NCI-H82 treated with DMSO at 0.1 percent for 48 hours (cell line): ENCODE data around the gene PTPRK.

ENCODE experiments used
- DNase-seq: peaks from one replicate; lab custom pipeline; 2025; ENCODE audit not compliant: unreplicated experiment; lab: John Stamatoyannopoulos, UW

The PTPRK gene

DNA sequence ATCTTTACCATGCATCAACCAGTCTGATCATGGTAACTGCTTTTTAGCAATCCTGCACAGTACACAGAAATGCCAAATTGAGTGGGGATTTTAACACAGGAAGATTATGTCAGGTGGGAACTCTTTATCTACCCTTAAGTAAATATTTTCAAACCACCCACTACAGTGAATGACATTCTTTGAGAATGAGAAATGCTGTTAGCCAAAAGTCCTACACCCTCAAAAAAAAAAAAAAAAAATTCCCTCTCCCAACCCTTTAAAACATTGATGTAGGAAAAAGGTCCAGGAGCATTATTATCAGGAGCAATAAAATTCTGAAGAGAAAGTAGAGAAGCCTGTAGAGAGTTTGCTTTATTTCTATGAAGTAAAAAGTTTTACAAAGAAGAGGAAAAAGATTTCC lies 312.3 kb downstream of the PTPRK start:
- no peak for DNase-seq

DNA sequence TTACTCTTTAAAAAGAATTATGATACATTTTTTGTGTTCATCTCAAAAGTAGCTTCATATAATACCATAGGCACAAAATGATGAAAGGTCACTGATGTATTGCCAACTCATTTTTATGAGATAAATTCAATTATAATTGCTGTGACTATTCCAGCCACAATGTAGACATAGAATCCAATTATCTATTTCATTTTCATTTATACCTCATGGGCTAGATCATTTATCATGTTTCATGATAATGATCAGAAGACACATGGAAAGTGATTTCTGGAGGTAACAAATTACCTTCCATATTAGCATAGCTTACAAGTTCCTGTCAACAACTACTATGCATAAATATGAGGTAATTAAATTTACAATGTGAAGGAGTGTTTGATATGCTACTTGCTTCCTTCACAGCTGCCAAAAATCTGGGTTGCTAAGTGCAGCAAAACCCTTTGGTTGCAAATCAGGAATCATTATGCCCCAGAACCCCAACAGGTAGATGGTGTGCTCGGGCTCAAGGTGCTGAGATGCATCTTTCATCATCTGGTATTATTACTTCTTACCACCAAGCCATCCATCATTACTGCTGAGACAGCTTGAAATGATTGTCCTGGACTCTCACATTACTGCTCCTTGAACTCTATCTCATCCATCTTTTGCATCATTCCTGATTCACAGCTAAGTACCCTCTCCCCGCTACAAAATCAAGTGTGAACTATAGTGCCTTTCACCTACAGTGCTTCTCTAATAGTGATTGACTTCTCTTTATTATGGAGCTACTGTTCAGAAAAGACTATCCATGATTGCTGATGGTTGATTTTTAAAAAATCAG lies 313.6 kb downstream of the PTPRK start:
- DNase-seq, result no peak

DNA sequence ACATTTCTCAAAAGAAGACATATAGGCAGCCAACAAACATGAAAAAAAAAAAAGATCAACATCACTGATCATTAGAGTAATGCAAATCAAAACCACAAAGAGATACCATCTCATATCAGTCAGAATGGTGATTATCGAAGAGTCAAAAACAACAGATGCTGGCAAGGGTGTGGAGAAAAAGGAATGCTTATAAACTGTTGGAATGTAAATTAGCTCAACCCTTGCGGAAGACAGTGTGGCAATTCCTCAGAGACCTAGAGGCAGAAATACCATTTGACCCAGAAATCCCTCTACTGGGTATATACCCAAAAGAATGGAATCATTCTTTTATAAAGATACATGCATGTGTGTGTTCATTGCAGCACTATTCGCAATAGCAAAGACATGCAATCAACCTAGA lies 315.8 kb downstream of the PTPRK start:
- no peak for DNase-seq

DNA sequence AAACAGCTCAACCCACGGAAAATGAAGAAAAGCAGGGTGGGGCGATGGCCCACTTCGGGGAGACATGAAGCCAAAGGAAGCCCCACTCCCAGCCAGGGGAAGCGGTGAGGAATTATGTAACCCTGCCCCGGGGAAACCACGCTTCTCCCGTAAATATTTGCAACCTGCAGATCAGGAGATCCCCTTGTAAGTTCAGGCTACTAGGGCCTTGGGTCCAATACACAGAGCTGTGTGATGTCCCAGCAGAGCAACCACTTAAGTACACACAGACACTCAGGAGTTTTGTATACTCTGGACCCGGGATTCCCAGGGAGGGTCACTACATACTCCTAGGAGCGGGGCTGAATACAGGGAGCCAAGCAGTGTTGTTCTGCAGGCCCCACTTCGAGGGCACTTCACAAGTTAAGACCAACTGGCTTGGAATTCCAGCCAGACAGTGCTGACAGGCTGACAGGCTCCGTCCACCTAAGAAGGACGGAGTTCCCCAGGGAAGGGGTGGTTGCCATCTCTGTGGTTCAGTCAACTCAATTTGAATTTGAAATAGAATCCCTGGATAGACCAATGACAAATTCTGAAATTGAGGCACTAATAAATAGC lies 318.1 kb downstream of the PTPRK start:
- DNase-seq, result no peak

DNA sequence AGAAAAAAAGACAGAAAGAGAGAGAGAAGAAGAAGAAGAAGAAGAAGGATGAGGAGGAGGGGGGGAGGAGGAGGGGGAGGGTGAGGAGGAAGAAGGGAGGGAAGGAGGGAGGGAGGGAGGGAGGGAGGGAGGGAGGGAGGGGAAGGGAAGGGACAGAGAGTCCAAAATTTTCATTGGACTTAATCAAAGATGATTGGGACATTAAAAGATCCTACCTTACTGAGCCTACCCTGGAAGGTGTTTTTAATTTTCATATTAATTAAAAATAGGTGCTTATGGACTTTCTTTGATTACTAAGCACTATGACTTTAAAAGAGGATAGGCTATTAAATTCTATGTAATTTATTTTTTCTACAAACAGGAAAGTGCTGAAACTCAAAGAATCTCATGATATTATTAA lies 319.6 kb downstream of the PTPRK start:
- no peak for DNase-seq

DNA sequence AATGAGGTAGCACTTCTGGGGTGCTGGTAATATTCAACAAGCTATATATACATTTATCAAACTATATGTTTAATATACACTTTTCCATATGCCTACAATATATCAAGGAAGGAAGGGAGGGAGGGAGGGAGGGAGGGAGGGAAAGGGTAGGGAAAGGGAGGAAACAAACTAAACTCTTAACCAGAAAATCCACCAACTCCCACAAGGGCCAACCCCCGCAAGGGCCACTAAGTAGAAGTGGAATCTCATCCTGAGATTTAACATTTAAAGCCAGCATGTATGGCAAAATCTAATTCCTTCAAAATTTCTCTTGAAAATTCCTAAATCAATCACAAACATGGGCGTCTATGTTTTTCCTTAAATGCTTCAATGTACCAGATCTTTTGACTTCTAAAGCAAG lies 320.9 kb downstream of the PTPRK start:
- no peak for DNase-seq

DNA sequence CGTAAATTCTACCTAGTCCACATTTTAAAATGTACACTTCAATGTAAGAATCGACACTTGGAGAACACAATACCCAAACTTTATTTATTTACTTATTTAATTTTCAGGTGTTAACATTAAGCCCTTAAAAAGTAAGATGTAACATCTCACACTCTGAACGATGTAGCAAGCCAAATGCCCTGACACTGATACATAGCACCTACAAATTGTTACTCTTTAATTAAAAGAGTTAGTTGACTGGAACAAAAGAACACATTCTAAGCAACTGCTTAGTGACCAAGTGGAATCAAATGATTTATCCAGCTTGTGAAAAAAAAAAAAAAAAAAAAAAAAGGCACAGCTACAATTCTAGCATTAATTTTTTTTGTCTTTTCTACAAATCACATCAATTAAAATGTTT lies 327.4 kb downstream of the PTPRK start:
- DNase-seq, result no peak

DNA sequence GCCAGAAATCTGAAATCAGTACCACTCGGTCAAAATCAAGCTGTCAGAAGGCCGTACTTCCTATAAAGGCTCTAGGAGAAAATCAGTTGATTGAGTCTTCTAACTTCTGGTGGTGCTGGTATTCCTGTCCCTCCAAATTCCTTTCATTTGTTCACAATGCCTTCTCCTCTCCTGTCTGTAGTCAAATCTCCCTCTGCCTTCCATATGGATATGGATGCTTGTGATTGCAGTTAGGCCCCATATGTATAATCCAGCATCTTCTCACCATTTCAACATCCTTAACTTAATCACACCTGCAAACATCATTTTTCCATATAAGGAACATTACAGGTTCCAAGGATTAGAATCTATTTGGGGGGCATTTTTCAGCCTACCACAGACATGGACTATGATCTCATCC lies 331.7 kb downstream of the PTPRK start:
- no peak for DNase-seq

DNA sequence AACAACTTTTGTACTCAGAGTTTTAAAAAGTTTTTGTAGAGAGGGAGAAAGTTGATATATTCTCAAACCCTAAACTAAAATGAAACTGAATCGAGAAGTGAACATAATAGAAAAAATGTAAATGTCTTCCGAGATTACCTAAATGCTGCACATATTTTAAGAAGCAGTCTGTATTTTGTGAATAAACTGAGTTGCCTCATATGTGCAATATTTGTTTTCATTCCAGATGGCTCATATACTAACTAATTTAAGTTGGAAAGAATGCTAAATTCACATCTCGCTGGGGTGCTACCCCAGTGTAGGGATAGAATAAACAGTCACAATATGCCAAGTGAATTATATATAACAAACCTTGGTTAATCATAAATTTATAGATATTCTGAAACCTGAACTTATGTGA lies 333.7 kb downstream of the PTPRK start:
- no peak for DNase-seq

DNA sequence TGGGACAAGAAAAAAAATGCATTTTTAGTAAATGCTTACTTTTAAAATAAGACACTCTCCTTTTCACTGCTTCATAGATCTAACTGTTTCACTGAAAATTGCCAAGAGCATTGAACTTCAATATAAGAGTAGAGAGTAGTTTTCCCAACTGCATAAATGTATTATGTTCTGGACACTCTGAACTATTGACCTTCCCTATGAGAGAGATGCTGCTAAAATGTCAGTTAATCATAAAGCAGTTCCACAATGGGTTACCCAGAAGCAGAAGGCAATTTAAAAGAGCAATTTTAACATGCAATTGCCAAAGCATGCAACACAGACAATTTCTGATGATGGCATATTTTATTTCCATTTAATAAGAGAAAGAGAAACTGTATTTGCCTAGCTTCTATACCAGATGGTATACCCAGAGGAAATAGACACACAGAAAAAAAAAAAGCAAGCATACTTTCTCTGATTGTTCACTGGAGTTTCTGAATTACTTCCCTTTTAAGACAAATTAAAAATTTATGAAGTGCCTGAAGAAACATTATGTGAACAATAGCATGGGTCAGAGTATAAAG lies 340.4 kb downstream of the PTPRK start:
- no peak for DNase-seq

DNA sequence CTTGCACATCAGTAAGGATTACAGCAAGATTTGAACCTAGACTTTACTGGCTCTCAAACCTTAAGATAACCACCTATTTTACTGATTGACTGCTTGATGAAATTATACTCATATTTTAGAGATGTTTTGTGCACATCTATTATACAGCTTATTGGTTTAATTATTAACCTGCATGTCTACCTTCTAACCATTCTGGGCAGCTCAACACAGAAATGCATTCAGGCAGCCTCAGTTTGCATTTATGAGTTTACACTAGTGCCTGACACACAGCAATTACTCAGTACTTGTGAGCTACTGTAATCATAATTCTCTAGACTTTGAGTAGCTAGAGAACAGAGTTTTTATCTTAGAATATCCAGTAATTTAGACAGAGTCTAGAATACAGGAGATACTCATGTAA lies 345.7 kb downstream of the PTPRK start:
- DNase-seq, result no peak

DNA sequence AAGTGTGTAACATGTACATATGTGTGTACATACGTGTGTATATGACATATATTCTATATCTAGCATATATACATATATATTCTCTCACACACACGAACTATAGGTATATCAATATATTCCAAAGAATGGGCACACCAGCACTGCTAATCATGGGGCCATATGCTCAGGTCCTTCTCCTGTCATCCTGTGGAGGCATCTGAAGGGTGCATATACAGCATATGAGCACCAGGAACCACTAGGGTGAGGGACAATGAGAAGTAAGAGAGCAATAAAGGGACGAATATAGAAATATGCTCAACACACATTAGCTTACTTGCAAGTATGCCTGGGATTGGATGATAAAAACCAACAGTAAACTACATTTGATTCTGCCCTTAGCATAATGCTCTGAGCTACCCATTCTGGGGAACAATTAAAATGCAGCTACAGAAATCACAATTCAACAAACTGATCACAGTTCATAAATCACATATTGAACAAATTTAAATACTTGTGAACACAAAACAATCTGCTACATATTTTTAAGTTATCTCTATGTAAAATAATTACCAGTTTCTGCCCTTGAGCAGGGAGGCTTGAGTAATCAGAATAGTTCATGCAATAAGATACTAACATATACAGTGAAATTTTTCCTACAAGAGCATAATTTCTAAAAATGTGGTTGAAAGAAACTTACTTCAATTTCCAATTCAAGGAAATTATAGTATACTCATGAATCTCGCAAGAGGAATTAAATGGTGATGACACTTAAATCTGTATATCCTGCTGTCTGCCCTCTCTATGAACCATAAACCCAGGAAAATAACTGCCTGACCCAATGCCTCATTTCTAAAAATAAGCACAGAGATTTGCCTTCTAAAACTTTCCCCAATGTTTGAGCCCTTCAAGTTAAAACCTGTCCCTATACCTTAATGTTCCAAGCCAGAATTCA lies 347.4 kb downstream of the PTPRK start:
- DNase-seq, result no peak

DNA sequence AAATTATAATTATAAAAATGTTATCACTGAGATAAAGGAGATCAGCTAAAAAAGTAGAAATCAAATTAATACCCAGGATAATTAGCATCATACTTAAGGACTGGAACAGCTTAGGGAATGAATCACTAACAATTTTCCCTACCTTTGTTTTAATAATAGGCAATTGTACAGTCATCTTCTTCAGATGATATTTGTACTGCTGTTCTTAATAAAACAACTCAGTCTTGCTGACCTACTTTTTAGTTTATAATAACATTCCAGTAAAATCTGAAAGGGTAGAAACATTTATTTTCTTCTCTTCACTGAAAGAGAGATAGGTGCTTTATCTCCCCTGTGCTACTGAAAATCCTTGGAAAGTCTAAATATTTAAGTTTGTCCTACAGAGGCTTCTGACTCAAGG lies 348.3 kb downstream of the PTPRK start:
- DNase-seq, result no peak

DNA sequence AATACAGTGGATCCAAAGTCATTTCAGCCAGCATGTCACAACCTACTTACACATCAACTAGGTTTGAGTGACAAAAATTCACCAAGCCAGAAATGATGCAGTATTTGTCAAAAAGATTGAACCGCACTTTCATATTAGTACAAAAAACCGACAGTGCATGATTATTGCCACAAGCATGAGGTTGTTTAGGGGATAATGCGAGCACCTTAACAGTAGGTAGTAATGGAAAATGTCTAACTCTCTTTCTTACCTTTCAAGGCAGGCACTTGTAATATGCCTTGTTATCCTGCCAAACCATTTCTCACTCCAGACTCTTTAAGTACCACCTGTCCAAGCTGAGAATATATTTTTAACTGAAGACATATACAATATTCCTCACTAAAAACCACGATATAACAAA lies 349.2 kb downstream of the PTPRK start:
- DNase-seq, result no peak

DNA sequence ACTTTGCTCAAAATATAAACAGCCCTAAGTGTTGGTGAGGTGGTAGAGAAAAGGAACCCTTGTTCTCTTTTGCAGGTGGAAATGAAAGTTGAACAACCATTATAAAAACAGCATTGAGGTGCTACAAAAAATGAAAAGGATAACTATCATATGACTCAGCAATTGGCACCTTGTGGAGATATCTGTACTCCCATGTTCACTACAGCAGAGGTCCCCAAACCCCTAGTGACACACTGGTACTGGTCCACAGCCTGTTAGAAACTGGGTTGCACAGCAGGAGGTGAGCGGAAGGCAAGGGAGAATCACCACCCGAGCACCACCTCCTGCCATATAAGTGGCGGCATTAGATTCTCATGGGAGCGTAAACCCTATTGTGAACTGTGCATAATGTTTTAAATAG lies 352.2 kb downstream of the PTPRK start:
- no peak for DNase-seq

DNA sequence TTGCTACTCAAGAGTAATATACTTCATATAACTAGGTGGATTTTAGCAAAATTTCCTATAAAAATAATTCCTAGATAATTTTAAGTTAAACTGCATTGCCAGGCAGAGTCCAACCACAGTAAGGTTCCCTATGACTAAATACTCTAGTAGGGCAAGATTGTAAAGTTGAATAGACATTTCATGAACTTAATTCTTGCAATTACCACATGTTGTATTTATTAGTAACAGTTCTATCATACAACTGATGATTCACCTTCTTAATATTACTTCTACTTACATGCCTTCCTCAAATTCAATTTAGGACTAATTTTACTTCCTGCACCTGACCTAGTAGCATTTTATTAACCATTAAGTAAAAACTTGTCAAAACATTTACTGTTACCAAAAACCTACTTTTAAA lies 352.8 kb downstream of the PTPRK start:
- no peak for DNase-seq

DNA sequence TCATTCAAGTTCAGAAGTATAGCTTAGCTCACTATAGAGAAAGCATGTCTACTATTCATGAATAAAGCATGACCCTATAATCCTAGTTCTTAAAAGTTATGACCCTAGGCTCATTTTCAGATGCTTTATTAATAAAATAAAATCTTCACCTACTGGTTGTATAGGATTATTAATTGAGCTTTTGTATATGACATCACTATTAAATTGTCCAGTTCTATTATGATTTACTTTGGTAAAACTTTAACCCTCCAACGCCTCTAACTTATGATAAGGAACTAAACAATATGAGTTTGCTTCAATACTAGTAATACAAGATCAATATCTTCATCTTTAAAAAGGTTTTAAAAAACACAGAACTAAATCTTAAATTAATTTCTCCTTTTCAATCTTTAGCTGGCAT lies 356.1 kb downstream of the PTPRK start:
- DNase-seq, result no peak

DNA sequence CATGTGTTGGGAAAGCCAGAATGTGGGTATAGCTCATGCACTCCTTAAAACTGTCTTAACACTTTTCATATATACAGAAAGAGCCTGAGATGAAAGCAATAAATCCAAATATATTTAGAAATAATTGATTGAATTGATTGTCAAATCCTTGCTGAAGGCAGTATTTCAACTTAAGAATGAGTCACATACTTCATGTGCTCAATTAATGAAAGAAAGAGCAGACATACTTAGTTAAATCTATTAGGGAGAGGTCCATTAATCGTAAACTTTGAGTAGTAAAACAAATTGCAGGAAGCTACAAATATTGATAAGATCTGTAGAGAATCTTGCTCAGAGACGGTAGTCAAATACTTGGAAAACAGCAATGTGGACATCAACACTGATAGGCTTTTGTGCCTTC lies 358.0 kb downstream of the PTPRK start:
- DNase-seq, result no peak

DNA sequence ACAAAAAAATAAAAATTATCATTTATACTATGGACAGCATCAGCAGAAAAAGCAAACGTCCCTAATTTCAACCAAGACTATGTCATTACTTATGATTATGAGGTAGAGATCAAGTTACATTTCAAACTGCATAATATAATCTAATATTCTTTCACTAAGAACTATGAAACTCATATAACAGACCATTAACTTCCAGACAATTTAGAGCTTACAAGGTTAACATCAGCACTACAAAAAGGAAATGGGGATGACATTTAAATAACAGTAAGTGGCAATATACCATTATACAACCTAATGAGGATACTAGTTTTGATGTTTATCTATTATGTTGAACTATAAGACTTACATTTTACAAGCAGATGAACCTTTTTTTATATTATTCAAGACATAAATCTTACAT lies 358.6 kb downstream of the PTPRK start:
- DNase-seq, result no peak

DNA sequence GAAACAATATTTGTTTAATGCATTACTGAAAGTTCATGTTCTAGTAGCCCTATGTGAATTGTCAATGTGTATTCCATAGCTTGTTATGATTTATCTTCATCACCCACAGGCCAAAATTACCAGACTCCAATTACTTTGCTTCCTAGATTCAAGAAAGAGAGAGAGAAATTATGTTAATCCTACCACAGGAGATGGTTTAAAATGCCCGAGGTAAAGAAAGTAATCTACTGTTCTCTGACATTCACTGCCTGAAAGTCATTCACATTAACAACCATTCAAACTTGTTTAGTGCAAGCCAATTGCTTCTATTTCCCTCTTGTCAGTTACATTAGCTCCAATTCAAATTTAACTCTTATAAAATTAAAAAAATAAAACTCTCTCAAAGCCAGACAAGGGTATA lies 359.1 kb downstream of the PTPRK start:
- no peak for DNase-seq

DNA sequence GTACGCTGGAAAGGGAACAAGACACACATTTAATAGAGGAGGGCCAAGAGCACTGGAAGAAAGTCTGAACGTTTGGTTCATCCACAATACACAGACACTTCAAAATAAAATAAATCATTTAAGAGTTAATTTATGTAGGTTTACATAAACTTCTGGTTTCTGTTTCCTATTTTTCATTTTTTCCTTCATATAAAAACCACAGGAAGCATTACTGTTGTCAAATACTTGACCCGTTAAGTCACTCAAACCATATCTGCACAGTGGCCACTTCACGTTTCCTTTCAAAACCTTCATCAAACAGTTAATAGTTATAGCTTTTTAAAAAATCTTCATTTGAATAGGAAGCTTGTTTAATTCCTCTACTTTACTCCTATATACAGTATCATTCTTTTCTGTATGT lies 361.9 kb downstream of the PTPRK start:
- DNase-seq, result no peak
